H9 (cell line): ENCODE measurements around the gene DENND1A. TPM values are rescaled to one million over a fixed set of nuclear protein-coding genes. Genes with fewer than 3 reads are reported as not detected.

ENCODE experiments used
- DNase-seq: peaks from one replicate; pipeline ENCODE4 v3.0.0-alpha.2; 2017
- H2AFZ ChIP-seq: one replicate; pipeline ENCODE4 v1.6.1; 2013; ENCODE audit warnings: mild to moderate bottlenecking, low read length, control low read depth, moderate library complexity
- H2AK5ac ChIP-seq: 2 replicates; pipeline ENCODE4 v1.6.1; 2013; ENCODE audit warnings: low read length, control low read depth, mixed read lengths; ENCODE audit not compliant: insufficient read length
- H2BK120ac ChIP-seq: one replicate; pipeline ENCODE4 v1.6.1; 2013; ENCODE audit warnings: low read depth, mild to moderate bottlenecking, low read length, control low read depth, inconsistent platforms; ENCODE audit not compliant: poor library complexity, severe bottlenecking
- H2BK12ac ChIP-seq: 2 replicates; pipeline ENCODE4 v1.6.1; 2013; ENCODE audit warnings: low read length, control low read depth, mixed read lengths, low read depth; ENCODE audit not compliant: insufficient read length
- H2BK15ac ChIP-seq: 2 replicates; pipeline ENCODE4 v1.6.1; 2013; ENCODE audit warnings: low read depth, low read length, control low read depth
- H2BK20ac ChIP-seq: one replicate; pipeline ENCODE4 v1.6.1; 2013; ENCODE audit warnings: low read depth, mild to moderate bottlenecking, low read length, control low read depth, inconsistent platforms; ENCODE audit not compliant: poor library complexity, severe bottlenecking
- H2BK5ac ChIP-seq: 2 replicates; pipeline ENCODE4 v1.6.1; 2013; ENCODE audit warnings: low read length, control low read depth, mixed read lengths; ENCODE audit not compliant: insufficient read length
- H3K14ac ChIP-seq: 2 replicates; pipeline ENCODE4 v1.6.1; 2013; ENCODE audit warnings: low read length, control low read depth; ENCODE audit not compliant: insufficient read depth
- H3K18ac ChIP-seq: 2 replicates; pipeline ENCODE4 v1.6.1; 2013; ENCODE audit warnings: low read depth, mild to moderate bottlenecking, mixed read lengths, low read length, control low read depth; ENCODE audit not compliant: insufficient read length
- H3K23ac ChIP-seq: 2 replicates; pipeline ENCODE4 v1.6.1; 2013; ENCODE audit warnings: low read length, control low read depth, mixed read lengths, low read depth; ENCODE audit not compliant: insufficient read length
- H3K23me2 ChIP-seq: 2 replicates; pipeline ENCODE4 v1.6.1; 2013; ENCODE audit warnings: low read depth, mild to moderate bottlenecking, mixed read lengths, low read length, control low read depth; ENCODE audit not compliant: insufficient read length, poor library complexity, severe bottlenecking
- H3K27ac ChIP-seq: 2 replicates; pipeline ENCODE4 v1.5.1; 2013; ENCODE audit warnings: low read length, control low read depth, mixed read lengths, low read depth; ENCODE audit not compliant: insufficient read length
- H3K27me3 ChIP-seq: 2 replicates; pipeline ENCODE4 v1.6.1; 2013; ENCODE audit warnings: low read length, control low read depth, inconsistent platforms; ENCODE audit not compliant: insufficient read depth
- H3K4ac ChIP-seq: 2 replicates; pipeline ENCODE4 v1.6.1; 2013; ENCODE audit warnings: low read depth, mild to moderate bottlenecking, control low read depth, inconsistent platforms, low read length, moderate library complexity
- H3K4me1 ChIP-seq: 2 replicates; pipeline ENCODE4 v1.6.1; 2013; ENCODE audit warnings: low read length, control low read depth, inconsistent platforms; ENCODE audit not compliant: insufficient read depth
- H3K4me2 ChIP-seq: 2 replicates; pipeline ENCODE4 v1.6.1; 2013; ENCODE audit warnings: low read length, control low read depth, mixed read lengths; ENCODE audit not compliant: insufficient read length, insufficient read depth
- H3K56ac ChIP-seq: 2 replicates; pipeline ENCODE4 v1.6.1; 2013; ENCODE audit warnings: low read depth, mild to moderate bottlenecking, mixed read lengths, low read length, control low read depth; ENCODE audit not compliant: insufficient read length
- H3K79me1 ChIP-seq: 2 replicates; pipeline ENCODE4 v1.6.1; 2013; ENCODE audit warnings: low read depth, mild to moderate bottlenecking, moderate library complexity, low read length, control low read depth, inconsistent platforms; ENCODE audit not compliant: insufficient read depth, poor library complexity, severe bottlenecking
- H3K79me2 ChIP-seq: 2 replicates; pipeline ENCODE4 v1.6.1; 2013; ENCODE audit warnings: low read length, control low read depth, inconsistent platforms; ENCODE audit not compliant: insufficient read depth
- H3K9ac ChIP-seq: 2 replicates; pipeline ENCODE4 v1.6.1; 2013; ENCODE audit warnings: low read length, control low read depth, mixed read lengths; ENCODE audit not compliant: insufficient read length; ENCODE audit errors: extremely low read depth
- H3K9me3 ChIP-seq: one replicate; pipeline ENCODE4 v1.6.1; 2013; ENCODE audit warnings: low read depth, low read length, inconsistent platforms; ENCODE audit not compliant: control insufficient read depth
- H3T11ph ChIP-seq: one replicate; pipeline ENCODE4 v1.6.1; 2013; ENCODE audit warnings: mild to moderate bottlenecking, low read length, control low read depth, inconsistent platforms
- H4K20me1 ChIP-seq: one replicate; pipeline ENCODE4 v1.6.1; 2013; ENCODE audit not compliant: control insufficient read depth, insufficient read length, insufficient read depth
- H4K5ac ChIP-seq: 2 replicates; pipeline ENCODE4 v1.6.1; 2013; ENCODE audit warnings: low read depth, mild to moderate bottlenecking, mixed read lengths, low read length, control low read depth; ENCODE audit not compliant: insufficient read length
- H4K8ac ChIP-seq: replicated peaks from 2 replicates; pipeline ENCODE4 v1.6.1; 2013; ENCODE audit warnings: low read length, control low read depth, mixed read lengths, low read depth; ENCODE audit not compliant: insufficient read length
- H4K91ac ChIP-seq: 2 replicates; pipeline ENCODE4 v1.6.1; 2013; ENCODE audit warnings: low read depth, mild to moderate bottlenecking, moderate library complexity, mixed read lengths, low read length, control low read depth; ENCODE audit not compliant: insufficient read length
- H3K27ac Mint-ChIP-seq, 3 experiments: 2 replicates in 2 of 3; 3 replicates in 1 of 3; pipeline ENCODE4 v1.8.0; 2020 to 2021; ENCODE audit warnings: mixed read lengths in 3 of 3, mild to moderate bottlenecking in 1 of 3, moderate library complexity in 1 of 3
- H3K27me3 Mint-ChIP-seq: 2 replicates; pipeline ENCODE4 v1.8.0; 2021; ENCODE audit warnings: low read depth, mild to moderate bottlenecking, moderate library complexity, mixed read lengths
- H3K36me3 Mint-ChIP-seq, 3 experiments: 2 replicates in 2 of 3; 3 replicates in 1 of 3; pipeline ENCODE4 v1.8.0; 2020 to 2021; ENCODE audit warnings: low read depth in 3 of 3, mixed read lengths in 3 of 3; ENCODE audit not compliant: insufficient read depth in 1 of 3
- H3K4me1 Mint-ChIP-seq, 2 experiments: 2 replicates each; pipeline ENCODE4 v1.8.0; 2020; ENCODE audit warnings: mixed read lengths in 2 of 2
- H3K4me3 Mint-ChIP-seq, 2 experiments: 2 replicates in 1 of 2; 3 replicates in 1 of 2; pipeline ENCODE4 v1.8.0; 2020 to 2021; ENCODE audit warnings: mild to moderate bottlenecking in 2 of 2, mixed read lengths in 2 of 2, moderate library complexity in 1 of 2
- H3K9me3 Mint-ChIP-seq, 2 experiments: 2 replicates in 1 of 2; 3 replicates in 1 of 2; pipeline ENCODE4 v1.8.0; 2020; ENCODE audit warnings: mild to moderate bottlenecking in 2 of 2, mixed read lengths in 2 of 2, moderate library complexity in 1 of 2
- WGBS: extraction: QIAGEN DNeasy Blood & Tissue Kit; methylation state at CpG from one replicate; pipeline ENCODE4 v1.1.7; 2013; ENCODE audit warnings: missing lambda C conversion rate, low lambda C conversion rate, mixed read lengths; ENCODE audit not compliant: insufficient read length; ENCODE audit errors: extremely low coverage; 5-methylcytosine and 5-hydroxymethylcytosine counted together
- total RNA-seq: library from RNA; stranded (reverse); gene quantifications from 2 replicates; pipeline ENCODE4 v1.2.1, GENCODE V29; 2021
- TF ChIP-seq, protein P1 (sequence below): fragments of 200-600 bp; sonication (generic); conservative IDR thresholded peaks from 3 replicates; pipeline ENCODE4 v1.8.0; 2021; ENCODE audit warnings: antibody characterized with exemption, mild to moderate bottlenecking

Gene DENND1A
- total RNA-seq, 1 experiment from 2014 or later: 20.4 TPM

DNA sequence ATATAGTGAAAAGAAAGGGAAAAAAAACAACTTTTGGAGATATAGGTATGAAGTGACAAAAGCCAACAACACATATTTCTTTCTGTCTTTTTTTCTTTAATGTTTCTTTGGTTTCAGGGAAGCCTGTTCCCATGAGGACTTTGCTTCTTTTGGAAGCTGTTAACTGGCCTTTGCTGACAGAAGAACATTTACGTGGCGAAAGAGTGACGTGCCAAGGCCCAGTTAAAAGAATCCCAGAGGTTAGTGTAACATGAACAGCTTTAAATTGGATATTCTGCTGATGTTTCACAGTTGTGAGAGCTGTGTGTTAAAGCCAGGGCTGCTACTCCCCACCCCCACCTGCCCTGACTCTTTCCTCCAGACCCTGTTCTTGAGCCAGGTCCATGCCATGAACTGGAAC is 298.1 kb downstream of the DENND1A start:
- Histone ChIP-seq H2AK5ac (no peak overlapping the region), H3K9me3 (no peaks in the 10 kb centered on the region), H2BK120ac (no peak overlapping the region), H3K4me1 (no peaks in the 10 kb centered on the region), H2BK12ac (no peak overlapping the region), H3K4ac (no peak overlapping the region), H3K4me2 (no peak overlapping the region), H3K9ac (no peak overlapping the region), H4K8ac (no peak overlapping the region), H3K79me1 (no peaks in the 10 kb centered on the region), H3K23me2 (no peaks in the 10 kb centered on the region), H2BK20ac (no peak overlapping the region), H3K27me3 (no peaks in the 10 kb centered on the region), H2BK5ac (no peak overlapping the region), H4K5ac (no peak overlapping the region), H3K79me2 (no peaks in the 10 kb centered on the region), H3T11ph (no peak overlapping the region), H3K23ac (no peak overlapping the region), H3K56ac (no peak overlapping the region), H3K14ac (no peak overlapping the region), H3K27ac (no peak overlapping the region), H2AFZ (no peak overlapping the region), H3K18ac (no peak overlapping the region), H4K91ac (no peak overlapping the region), H2BK15ac (no peak overlapping the region), H4K20me1 (no peaks in the 10 kb centered on the region)
- H3K27me3 Mint-ChIP-seq: no peaks in the 10 kb centered on the region
- peaks cover 0 to 5% (median 4%) of the 10 kb centered on the region in 3 experiments; a peak in 2 of 7 replicates for H3K36me3 Mint-ChIP-seq
- no peak overlapping the region for H3K4me3 Mint-ChIP-seq
- DNase-seq: no peak
- H3K4me1 Mint-ChIP-seq: peaks cover 0 to 3% of the 10 kb centered on the region in 2 experiments; a peak in 1 of 4 replicates
- no peak overlapping the region for H3K27ac Mint-ChIP-seq
- TF ChIP-seq, protein P1, sequence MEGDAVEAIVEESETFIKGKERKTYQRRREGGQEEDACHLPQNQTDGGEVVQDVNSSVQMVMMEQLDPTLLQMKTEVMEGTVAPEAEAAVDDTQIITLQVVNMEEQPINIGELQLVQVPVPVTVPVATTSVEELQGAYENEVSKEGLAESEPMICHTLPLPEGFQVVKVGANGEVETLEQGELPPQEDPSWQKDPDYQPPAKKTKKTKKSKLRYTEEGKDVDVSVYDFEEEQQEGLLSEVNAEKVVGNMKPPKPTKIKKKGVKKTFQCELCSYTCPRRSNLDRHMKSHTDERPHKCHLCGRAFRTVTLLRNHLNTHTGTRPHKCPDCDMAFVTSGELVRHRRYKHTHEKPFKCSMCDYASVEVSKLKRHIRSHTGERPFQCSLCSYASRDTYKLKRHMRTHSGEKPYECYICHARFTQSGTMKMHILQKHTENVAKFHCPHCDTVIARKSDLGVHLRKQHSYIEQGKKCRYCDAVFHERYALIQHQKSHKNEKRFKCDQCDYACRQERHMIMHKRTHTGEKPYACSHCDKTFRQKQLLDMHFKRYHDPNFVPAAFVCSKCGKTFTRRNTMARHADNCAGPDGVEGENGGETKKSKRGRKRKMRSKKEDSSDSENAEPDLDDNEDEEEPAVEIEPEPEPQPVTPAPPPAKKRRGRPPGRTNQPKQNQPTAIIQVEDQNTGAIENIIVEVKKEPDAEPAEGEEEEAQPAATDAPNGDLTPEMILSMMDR: no peak
- H3K9me3 Mint-ChIP-seq: no peaks in the 10 kb centered on the region
- WGBS: no CpG with 5 or more reads among the region's 3 CpGs
